K562 (cell line): ENCODE data around the gene C20orf96. TPM values are rescaled to one million over a fixed set of nuclear protein-coding genes. Genes with fewer than 3 reads are reported as not detected.
A peak's percentile ranks its signal among the peaks of the same experiment; 100 is the strongest.

Experiments
- ATAC-seq: fragments of 200-7000 bp; cut with Tn5 transposase; 3 replicates; pipeline ENCODE4 v1.9.1; 2020; ENCODE audit warnings: moderate library complexity
- BruUV-seq: library from RNA; stranded (reverse); fragments of 400-500 nt; replicated peaks from 2 replicates; lab custom pipeline; 2021; lab: Mats Ljungman, UMichigan
- CTCF ChIA-PET: fragments of 300-600 bp; formaldehyde crosslinking; extraction: SDS; loops from one replicate; lab custom pipeline; 2021; ENCODE audit warnings: low intra/inter-chr PET ratio; lab: Yijun Ruan, JAX
- POLR2A ChIA-PET: fragments of 300-600, 350-650 bp; sonication (Branson Sonifier 250); formaldehyde crosslinking; extraction: SDS; loops from one replicate; lab custom pipeline; 2021; ENCODE audit warnings: antibody characterized with exemption, inconsistent platforms; lab: Yijun Ruan, JAX
- DNase-seq, 4 experiments: peaks; one replicate each; pipeline versions ENCODE4 v3.0.0 to v3.0.0-alpha.2; 2011 to 2018; ENCODE audit warnings: low spot score in 3 of 4, mixed read lengths in 3 of 4; ENCODE audit errors: extremely low read depth in 1 of 4
- FAIRE-seq: peaks from 2 replicates; lab custom pipeline; 2011; peaks lifted over from hg19 to GRCh38; lab: Jason Lieb, UNC
- H2AFZ ChIP-seq: 2 replicates; pipeline ENCODE4 v1.6.0; 2011; ENCODE audit warnings: low read depth, low read length, control low read depth, inconsistent platforms
- H3K27ac ChIP-seq: fragments of 200-600 bp; 3 replicates; pipeline ENCODE4 v1.8.0; 2011; ENCODE audit warnings: low read depth, mild to moderate bottlenecking, control low read depth, inconsistent platforms, low read length, moderate library complexity, mixed read lengths; ENCODE audit errors: extremely low read depth
- H3K27me3 ChIP-seq, 2 experiments: fragments of 300-600 bp in 1 of 2; 2 replicates in 1 of 2; 3 replicates in 1 of 2; pipeline versions ENCODE4 v1.6.0 to v1.8.0; 2011; ENCODE audit warnings: inconsistent platforms in 2 of 2, low read length in 2 of 2, mild to moderate bottlenecking in 1 of 2, mixed read lengths in 1 of 2, moderate library complexity in 1 of 2; ENCODE audit not compliant: control insufficient read depth in 2 of 2, insufficient read depth in 2 of 2
- H3K36me3 ChIP-seq: fragments of 300-600 bp; 3 replicates; pipeline ENCODE4 v1.8.0; 2011; ENCODE audit warnings: mild to moderate bottlenecking, low read length, inconsistent platforms; ENCODE audit not compliant: control insufficient read depth, insufficient read depth
- H3K4me1 ChIP-seq, 2 experiments: fragments of 200-600 bp in 1 of 2; replicated peaks in 1 of 2; 2 replicates in 1 of 2; 3 replicates in 1 of 2; pipeline versions ENCODE4 v1.5.1 to v1.8.0; 2011; ENCODE audit warnings: inconsistent platforms in 2 of 2, low read length in 2 of 2, mild to moderate bottlenecking in 1 of 2, mixed read lengths in 1 of 2, moderate library complexity in 1 of 2; ENCODE audit not compliant: control insufficient read depth in 2 of 2, insufficient read depth in 2 of 2
- H3K4me2 ChIP-seq: 2 replicates; pipeline ENCODE4 v1.6.1; 2011; ENCODE audit warnings: low read length, control low read depth, inconsistent platforms, mixed read lengths; ENCODE audit not compliant: insufficient read depth
- H3K4me3 ChIP-seq: fragments of 200-600 bp; sonication (generic), shearing (Covaris generic); 2 replicates; pipeline ENCODE4 v1.5.1; 2016; ENCODE audit warnings: control low read depth, inconsistent platforms
- H3K79me2 ChIP-seq: fragments of 200-600 bp; 3 replicates; pipeline ENCODE4 v1.8.0; 2011; ENCODE audit warnings: low read length, inconsistent platforms; ENCODE audit not compliant: control insufficient read depth, insufficient read depth
- H3K9ac ChIP-seq, 2 experiments: 2 replicates each; pipeline versions ENCODE4 v1.6.0 to v1.6.1; 2011; ENCODE audit warnings: low read depth in 2 of 2, low read length in 2 of 2, control low read depth in 1 of 2, inconsistent platforms in 1 of 2, mild to moderate bottlenecking in 1 of 2, mixed read lengths in 1 of 2; ENCODE audit not compliant: insufficient read depth in 1 of 2
- H3K9me1 ChIP-seq: one replicate; pipeline ENCODE4 v1.6.0; 2011; ENCODE audit warnings: inconsistent platforms, mild to moderate bottlenecking, low read length, moderate library complexity; ENCODE audit not compliant: control insufficient read depth, insufficient read depth
- H3K9me3 ChIP-seq: replicated peaks from 2 replicates; pipeline ENCODE4 v1.5.1; 2011; ENCODE audit warnings: low read depth, low read length, inconsistent platforms; ENCODE audit not compliant: control insufficient read depth, insufficient read depth
- H4K20me1 ChIP-seq: replicated peaks from 2 replicates; pipeline ENCODE4 v1.6.1; 2011; ENCODE audit warnings: low read length, inconsistent platforms, mixed read lengths; ENCODE audit not compliant: control insufficient read depth, insufficient read depth
- CXXC5 ChIP-seq: fragments of 250-450 bp; sonication (Bioruptor Pico); IDR thresholded peaks from 2 replicates; pipeline ENCODE4 v1.8.0; 2022; ENCODE audit warnings: inconsistent platforms, mild to moderate bottlenecking, moderate library complexity
- IRF2 ChIP-seq: sonication (generic); formaldehyde crosslinking; IDR thresholded peaks from 2 replicates; pipeline ENCODE4 v1.8.1; 2022; ENCODE audit warnings: mild to moderate bottlenecking, missing genetic modification reagents
- MYBL2 ChIP-seq, 2 experiments: fragments of 450-650 bp in 1 of 2; sonication (generic) in 1 of 2; formaldehyde crosslinking in 1 of 2; IDR thresholded peaks; 2 replicates each; pipeline versions ENCODE4 v1.6.1 to v1.8.1; 2017 to 2022; ENCODE audit warnings: borderline replicate concordance in 1 of 2, inconsistent platforms in 1 of 2, low read depth in 1 of 2, mild to moderate bottlenecking in 1 of 2, missing genetic modification reagents in 1 of 2, moderate library complexity in 1 of 2
- WGBS: fragments of 100-300 bp; shearing (Covaris generic); methylation state at CpG from one replicate; pipeline ENCODE4 v1.1.6; 2016; ENCODE audit warnings: low coverage, mixed read lengths; ENCODE audit not compliant: insufficient coverage; ENCODE audit errors: missing lambda C conversion rate; 5-methylcytosine and 5-hydroxymethylcytosine counted together
- in situ Hi-C: fragments of 300-500 bp; cut with MboI; formaldehyde crosslinking; loops from 4 replicates; pipeline ENCODE4 v1.15.0; 2018; ENCODE audit warnings: inconsistent platforms, mixed read lengths
- intact Hi-C: fragments of 100-400 bp; cut with micrococcal nuclease; formaldehyde crosslinking; loops from 2 replicates; pipeline ENCODE4 v1.14.2; 2022
- polyA plus RNA-seq, 8 experiments: library from polyadenylated mRNA; depleted of rRNA in 4 of 8; stranded (reverse) in 5 of 8; unstranded in 3 of 8; fragments of >200 nt; fragmentation: Nextera tagmentation in 2 of 8; fragmentation: Illumina TruSeq in 1 of 8; extraction: Ambion mirVana in 2 of 8; extraction: Trizol in 1 of 8; gene quantifications; 2 replicates each; pipeline versions ENCODE4 v1.2.1 to v1.2.3, GENCODE V29; 2011 to 2014; ENCODE audit warnings: inconsistent platforms in 1 of 8, missing spikeins in 1 of 8
- total RNA-seq, 7 experiments: library from RNA; depleted of rRNA in 6 of 7; stranded (reverse); fragments of >200 nt in 6 of 7; fragmentation: Illumina TruSeq in 2 of 7; extraction: Trizol in 2 of 7; gene quantifications; 2 replicates each; pipeline versions ENCODE4 v1.2.1 to v1.2.3, GENCODE V29; 2011 to 2021; ENCODE audit warnings: low replicate concordance in 1 of 7
- TF ChIP-seq, protein P1 (sequence below): fragments of 150-350 bp; conservative IDR thresholded peaks from 2 replicates; pipeline ENCODE4 v1.6.1; 2014; ENCODE audit warnings: low read length
- TF ChIP-seq, protein P2 (sequence below): sonication (generic); formaldehyde crosslinking; IDR thresholded peaks from 2 replicates; pipeline ENCODE4 v1.8.0; 2022; ENCODE audit warnings: mild to moderate bottlenecking, low read depth, missing genetic modification reagents

C20orf96 gene
- total and polyA plus RNA-seq, 9 of the 15 experiments (the other 6 are each of a cell fraction or from before 2014, with no cell fraction given) = 1.7 to 11.7 (median 4.2) TPM

DNA sequence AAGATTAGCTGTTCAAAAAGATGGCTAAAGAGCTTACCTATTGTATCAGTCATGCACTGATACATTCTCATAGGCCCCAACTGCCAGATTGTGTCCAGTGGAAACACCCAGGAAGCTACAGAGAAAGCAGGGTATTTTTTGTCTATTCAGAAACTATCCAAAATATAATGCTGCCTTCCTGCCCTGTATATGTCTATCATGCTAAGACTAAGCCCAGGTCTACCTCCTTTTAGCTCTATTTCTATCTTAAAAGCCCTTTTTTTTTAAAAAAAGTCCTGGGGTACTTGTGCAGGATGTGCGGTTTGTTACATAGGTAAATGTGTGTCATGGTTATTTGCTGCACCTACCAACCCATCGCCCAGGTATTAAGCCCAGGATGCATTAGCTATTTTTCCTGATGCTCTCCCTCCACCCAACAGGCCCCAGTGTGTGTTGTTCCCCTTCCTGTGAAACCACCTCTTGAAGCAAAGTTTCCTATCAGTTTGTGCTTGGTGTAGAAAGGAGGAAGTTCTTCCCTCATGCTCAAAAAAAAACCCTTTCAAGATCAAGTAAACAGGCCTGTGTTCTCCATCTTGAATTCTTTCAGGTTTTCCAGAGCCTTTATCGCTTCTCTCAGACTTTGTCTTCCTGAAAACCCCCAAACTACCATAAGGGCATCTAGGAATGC, 63.0 kb downstream of the C20orf96 start:
- ChIA-PET CTCF (no interaction called here), POLR2A (interaction anchor here (0.9 to 1.0 kb wide), 3 partner anchors 10 to 71 kb away, joined by 3 to 4 read pairs (median 3); no protein-coding TSS in a partner anchor)
- Histone ChIP-seq H3K27ac (no peak overlapping the region), H3K79me2 (no peaks in the 10 kb centered on the region), H3K9ac (no peak overlapping the region), H3K9me1 (no peaks in the 10 kb centered on the region), H3K4me1 (no peaks in the 10 kb centered on the region; a peak in 1 of 5 replicates), H2AFZ (0 out of 2 replicates have a peak overlapping the region, but pooled peaks have one; percentile 8), H3K9me3 (no peaks in the 10 kb centered on the region)
- no peak for DNase-seq
- TF ChIP-seq, protein P1, sequence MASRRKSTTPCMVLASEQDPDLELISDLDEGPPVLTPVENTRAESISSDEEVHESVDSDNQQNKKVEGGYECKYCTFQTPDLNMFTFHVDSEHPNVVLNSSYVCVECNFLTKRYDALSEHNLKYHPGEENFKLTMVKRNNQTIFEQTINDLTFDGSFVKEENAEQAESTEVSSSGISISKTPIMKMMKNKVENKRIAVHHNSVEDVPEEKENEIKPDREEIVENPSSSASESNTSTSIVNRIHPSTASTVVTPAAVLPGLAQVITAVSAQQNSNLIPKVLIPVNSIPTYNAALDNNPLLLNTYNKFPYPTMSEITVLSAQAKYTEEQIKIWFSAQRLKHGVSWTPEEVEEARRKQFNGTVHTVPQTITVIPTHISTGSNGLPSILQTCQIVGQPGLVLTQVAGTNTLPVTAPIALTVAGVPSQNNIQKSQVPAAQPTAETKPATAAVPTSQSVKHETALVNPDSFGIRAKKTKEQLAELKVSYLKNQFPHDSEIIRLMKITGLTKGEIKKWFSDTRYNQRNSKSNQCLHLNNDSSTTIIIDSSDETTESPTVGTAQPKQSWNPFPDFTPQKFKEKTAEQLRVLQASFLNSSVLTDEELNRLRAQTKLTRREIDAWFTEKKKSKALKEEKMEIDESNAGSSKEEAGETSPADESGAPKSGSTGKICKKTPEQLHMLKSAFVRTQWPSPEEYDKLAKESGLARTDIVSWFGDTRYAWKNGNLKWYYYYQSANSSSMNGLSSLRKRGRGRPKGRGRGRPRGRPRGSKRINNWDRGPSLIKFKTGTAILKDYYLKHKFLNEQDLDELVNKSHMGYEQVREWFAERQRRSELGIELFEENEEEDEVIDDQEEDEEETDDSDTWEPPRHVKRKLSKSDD = no peak
- TF ChIP-seq, protein P2, sequence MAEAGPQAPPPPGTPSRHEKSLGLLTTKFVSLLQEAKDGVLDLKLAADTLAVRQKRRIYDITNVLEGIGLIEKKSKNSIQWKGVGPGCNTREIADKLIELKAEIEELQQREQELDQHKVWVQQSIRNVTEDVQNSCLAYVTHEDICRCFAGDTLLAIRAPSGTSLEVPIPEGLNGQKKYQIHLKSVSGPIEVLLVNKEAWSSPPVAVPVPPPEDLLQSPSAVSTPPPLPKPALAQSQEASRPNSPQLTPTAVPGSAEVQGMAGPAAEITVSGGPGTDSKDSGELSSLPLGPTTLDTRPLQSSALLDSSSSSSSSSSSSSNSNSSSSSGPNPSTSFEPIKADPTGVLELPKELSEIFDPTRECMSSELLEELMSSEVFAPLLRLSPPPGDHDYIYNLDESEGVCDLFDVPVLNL (CRISPR knock-in tag) = no peak
- no peak for TF ChIP-seq MYBL2 (IDR thresholded peaks at IDR 0.05; ENCODE audit: low read depth)
- no peak for TF ChIP-seq MYBL2 (CRISPR knock-in tag; IDR thresholded peaks at IDR 0.05; ENCODE audit: borderline replicate concordance)
- TF ChIP-seq CXXC5 (CRISPR knock-in tag) = no peak
- TF ChIP-seq IRF2 (CRISPR knock-in tag) = no peak
- TF ChIP-seq, all 486 proteins: peak for 0
- no peak overlapping the region for H3K4me2 ChIP-seq
- intact Hi-C loops (no loop called here), in situ Hi-C loops (no loop called here)
- H3K4me3 ChIP-seq = no peak overlapping the region
- FAIRE-seq = no peak
- H3K36me3 ChIP-seq = no peaks in the 10 kb centered on the region
- no TSS peak for BruUV-seq
- 0% methylated on average over 3 of the region's 3 CpGs for WGBS
- no peaks in the 10 kb centered on the region for H4K20me1 ChIP-seq
- H3K27me3 ChIP-seq = no peaks in the 10 kb centered on the region
- ATAC-seq = no peak
